H9 (cell line): ENCODE results near the gene KRTAP2-3. TPM values are rescaled to one million over a fixed set of nuclear protein-coding genes. Genes with fewer than 3 reads are reported as not detected.

Experiments used
- DNase-seq: peaks from one replicate; pipeline ENCODE4 v3.0.0-alpha.2; 2017
- H2AFZ ChIP-seq: one replicate; pipeline ENCODE4 v1.6.1; 2013; ENCODE audit warnings: mild to moderate bottlenecking, low read length, control low read depth, moderate library complexity
- H2AK5ac ChIP-seq: 2 replicates; pipeline ENCODE4 v1.6.1; 2013; ENCODE audit warnings: low read length, control low read depth, mixed read lengths; ENCODE audit not compliant: insufficient read length
- H2BK120ac ChIP-seq: one replicate; pipeline ENCODE4 v1.6.1; 2013; ENCODE audit warnings: low read depth, mild to moderate bottlenecking, low read length, control low read depth, inconsistent platforms; ENCODE audit not compliant: poor library complexity, severe bottlenecking
- H2BK12ac ChIP-seq: 2 replicates; pipeline ENCODE4 v1.6.1; 2013; ENCODE audit warnings: low read length, control low read depth, mixed read lengths, low read depth; ENCODE audit not compliant: insufficient read length
- H2BK15ac ChIP-seq: 2 replicates; pipeline ENCODE4 v1.6.1; 2013; ENCODE audit warnings: low read depth, low read length, control low read depth
- H2BK20ac ChIP-seq: one replicate; pipeline ENCODE4 v1.6.1; 2013; ENCODE audit warnings: low read depth, mild to moderate bottlenecking, low read length, control low read depth, inconsistent platforms; ENCODE audit not compliant: poor library complexity, severe bottlenecking
- H2BK5ac ChIP-seq: 2 replicates; pipeline ENCODE4 v1.6.1; 2013; ENCODE audit warnings: low read length, control low read depth, mixed read lengths; ENCODE audit not compliant: insufficient read length
- H3K14ac ChIP-seq: 2 replicates; pipeline ENCODE4 v1.6.1; 2013; ENCODE audit warnings: low read length, control low read depth; ENCODE audit not compliant: insufficient read depth
- H3K18ac ChIP-seq: 2 replicates; pipeline ENCODE4 v1.6.1; 2013; ENCODE audit warnings: low read depth, mild to moderate bottlenecking, mixed read lengths, low read length, control low read depth; ENCODE audit not compliant: insufficient read length
- H3K23ac ChIP-seq: 2 replicates; pipeline ENCODE4 v1.6.1; 2013; ENCODE audit warnings: low read length, control low read depth, mixed read lengths, low read depth; ENCODE audit not compliant: insufficient read length
- H3K23me2 ChIP-seq: 2 replicates; pipeline ENCODE4 v1.6.1; 2013; ENCODE audit warnings: low read depth, mild to moderate bottlenecking, mixed read lengths, low read length, control low read depth; ENCODE audit not compliant: insufficient read length, poor library complexity, severe bottlenecking
- H3K27ac ChIP-seq: 2 replicates; pipeline ENCODE4 v1.5.1; 2013; ENCODE audit warnings: low read length, control low read depth, mixed read lengths, low read depth; ENCODE audit not compliant: insufficient read length
- H3K27me3 ChIP-seq: 2 replicates; pipeline ENCODE4 v1.6.1; 2013; ENCODE audit warnings: low read length, control low read depth, inconsistent platforms; ENCODE audit not compliant: insufficient read depth
- H3K4ac ChIP-seq: 2 replicates; pipeline ENCODE4 v1.6.1; 2013; ENCODE audit warnings: low read depth, mild to moderate bottlenecking, control low read depth, inconsistent platforms, low read length, moderate library complexity
- H3K4me1 ChIP-seq: 2 replicates; pipeline ENCODE4 v1.6.1; 2013; ENCODE audit warnings: low read length, control low read depth, inconsistent platforms; ENCODE audit not compliant: insufficient read depth
- H3K4me2 ChIP-seq: 2 replicates; pipeline ENCODE4 v1.6.1; 2013; ENCODE audit warnings: low read length, control low read depth, mixed read lengths; ENCODE audit not compliant: insufficient read length, insufficient read depth
- H3K56ac ChIP-seq: 2 replicates; pipeline ENCODE4 v1.6.1; 2013; ENCODE audit warnings: low read depth, mild to moderate bottlenecking, mixed read lengths, low read length, control low read depth; ENCODE audit not compliant: insufficient read length
- H3K79me1 ChIP-seq: 2 replicates; pipeline ENCODE4 v1.6.1; 2013; ENCODE audit warnings: low read depth, mild to moderate bottlenecking, moderate library complexity, low read length, control low read depth, inconsistent platforms; ENCODE audit not compliant: insufficient read depth, poor library complexity, severe bottlenecking
- H3K79me2 ChIP-seq: 2 replicates; pipeline ENCODE4 v1.6.1; 2013; ENCODE audit warnings: low read length, control low read depth, inconsistent platforms; ENCODE audit not compliant: insufficient read depth
- H3K9ac ChIP-seq: 2 replicates; pipeline ENCODE4 v1.6.1; 2013; ENCODE audit warnings: low read length, control low read depth, mixed read lengths; ENCODE audit not compliant: insufficient read length; ENCODE audit errors: extremely low read depth
- H3K9me3 ChIP-seq: one replicate; pipeline ENCODE4 v1.6.1; 2013; ENCODE audit warnings: low read depth, low read length, inconsistent platforms; ENCODE audit not compliant: control insufficient read depth
- H3T11ph ChIP-seq: one replicate; pipeline ENCODE4 v1.6.1; 2013; ENCODE audit warnings: mild to moderate bottlenecking, low read length, control low read depth, inconsistent platforms
- H4K20me1 ChIP-seq: one replicate; pipeline ENCODE4 v1.6.1; 2013; ENCODE audit not compliant: control insufficient read depth, insufficient read length, insufficient read depth
- H4K5ac ChIP-seq: 2 replicates; pipeline ENCODE4 v1.6.1; 2013; ENCODE audit warnings: low read depth, mild to moderate bottlenecking, mixed read lengths, low read length, control low read depth; ENCODE audit not compliant: insufficient read length
- H4K8ac ChIP-seq: replicated peaks from 2 replicates; pipeline ENCODE4 v1.6.1; 2013; ENCODE audit warnings: low read length, control low read depth, mixed read lengths, low read depth; ENCODE audit not compliant: insufficient read length
- H4K91ac ChIP-seq: 2 replicates; pipeline ENCODE4 v1.6.1; 2013; ENCODE audit warnings: low read depth, mild to moderate bottlenecking, moderate library complexity, mixed read lengths, low read length, control low read depth; ENCODE audit not compliant: insufficient read length
- H3K27ac Mint-ChIP-seq, 3 experiments: 2 replicates in 2 of 3; 3 replicates in 1 of 3; pipeline ENCODE4 v1.8.0; 2020 to 2021; ENCODE audit warnings: mixed read lengths in 3 of 3, mild to moderate bottlenecking in 1 of 3, moderate library complexity in 1 of 3
- H3K27me3 Mint-ChIP-seq: 2 replicates; pipeline ENCODE4 v1.8.0; 2021; ENCODE audit warnings: low read depth, mild to moderate bottlenecking, moderate library complexity, mixed read lengths
- H3K36me3 Mint-ChIP-seq, 3 experiments: 2 replicates in 2 of 3; 3 replicates in 1 of 3; pipeline ENCODE4 v1.8.0; 2020 to 2021; ENCODE audit warnings: low read depth in 3 of 3, mixed read lengths in 3 of 3; ENCODE audit not compliant: insufficient read depth in 1 of 3
- H3K4me1 Mint-ChIP-seq, 2 experiments: 2 replicates each; pipeline ENCODE4 v1.8.0; 2020; ENCODE audit warnings: mixed read lengths in 2 of 2
- H3K4me3 Mint-ChIP-seq, 2 experiments: 2 replicates in 1 of 2; 3 replicates in 1 of 2; pipeline ENCODE4 v1.8.0; 2020 to 2021; ENCODE audit warnings: mild to moderate bottlenecking in 2 of 2, mixed read lengths in 2 of 2, moderate library complexity in 1 of 2
- H3K9me3 Mint-ChIP-seq, 2 experiments: 2 replicates in 1 of 2; 3 replicates in 1 of 2; pipeline ENCODE4 v1.8.0; 2020; ENCODE audit warnings: mild to moderate bottlenecking in 2 of 2, mixed read lengths in 2 of 2, moderate library complexity in 1 of 2
- CTCF ChIP-seq: fragments of 200-600 bp; sonication (generic); conservative IDR thresholded peaks from 3 replicates; pipeline ENCODE4 v1.8.0; 2021; ENCODE audit warnings: antibody characterized with exemption, mild to moderate bottlenecking
- WGBS: extraction: QIAGEN DNeasy Blood & Tissue Kit; methylation state at CpG from one replicate; pipeline ENCODE4 v1.1.7; 2013; ENCODE audit warnings: missing lambda C conversion rate, low lambda C conversion rate, mixed read lengths; ENCODE audit not compliant: insufficient read length; ENCODE audit errors: extremely low coverage; 5-methylcytosine and 5-hydroxymethylcytosine counted together
- total RNA-seq: library from RNA; stranded (reverse); gene quantifications from 2 replicates; pipeline ENCODE4 v1.2.1, GENCODE V29; 2021

Gene KRTAP2-3
- total RNA-seq, 1 experiment from 2014 or later: not detected

- no peak overlapping the region for H2AFZ ChIP-seq
- no peaks in the 10 kb centered on the region; the same call in 1 of the 2 replicates for H3K4me1 ChIP-seq
- no peak overlapping the region for H3K4ac ChIP-seq
- no peak overlapping the region for H3K9ac ChIP-seq
- Mint-ChIP-seq H3K4me1 (peaks cover 17 to 19% of the 10 kb centered on the region in 2 experiments), H3K27me3 (no peaks in the 10 kb centered on the region), H3K9me3 (no peaks in the 10 kb centered on the region), H3K27ac (no peak overlapping the region), H3K4me3 (no peak overlapping the region), H3K36me3 (no peaks in the 10 kb centered on the region)
- no peak overlapping the region for H3K18ac ChIP-seq
- H2BK15ac ChIP-seq: no peak overlapping the region
- DNase-seq: no peak
- H2BK120ac ChIP-seq: no peak overlapping the region
- no peak overlapping the region for H2BK20ac ChIP-seq
- H2BK12ac ChIP-seq: no peak overlapping the region
- no peaks in the 10 kb centered on the region for H3K9me3 ChIP-seq
- no peak overlapping the region for H3K4me2 ChIP-seq
- no peaks in the 10 kb centered on the region for H3K23me2 ChIP-seq
- no peak overlapping the region for H3K14ac ChIP-seq
- H2AK5ac ChIP-seq: no peak overlapping the region
- H4K8ac ChIP-seq: no peak overlapping the region
- H3T11ph ChIP-seq: no peak overlapping the region
- H4K20me1 ChIP-seq: no peaks in the 10 kb centered on the region
- no CpG with 5 or more reads among the region's 1 CpG for WGBS
- no peak overlapping the region for H4K5ac ChIP-seq
- no peaks in the 10 kb centered on the region for H3K27me3 ChIP-seq
- no peak overlapping the region for H2BK5ac ChIP-seq
- no peaks in the 10 kb centered on the region for H3K79me2 ChIP-seq
- TF ChIP-seq CTCF: no peak
- H3K23ac ChIP-seq: no peak overlapping the region
- H4K91ac ChIP-seq: no peak overlapping the region
- H3K27ac ChIP-seq: no peak overlapping the region
- no peaks in the 10 kb centered on the region for H3K79me1 ChIP-seq
- no peak overlapping the region for H3K56ac ChIP-seq
Observed at GRCh38 chr17:41009936-41010335, 50.0 kb downstream of the KRTAP2-3 start.
